SH-SY5Y (cell line): ENCODE measurements around the gene NOP56.

Experiments
- GATA2 ChIP-seq: IDR thresholded peaks from 2 replicates; pipeline ENCODE4 v1.6.1; 2011; ENCODE audit warnings: mild to moderate bottlenecking, low read depth, low read length
- GATA3 ChIP-seq: IDR thresholded peaks from 2 replicates; pipeline ENCODE4 v1.6.1; 2011; ENCODE audit warnings: low read depth, mild to moderate bottlenecking, low read length, moderate library complexity

DNA sequence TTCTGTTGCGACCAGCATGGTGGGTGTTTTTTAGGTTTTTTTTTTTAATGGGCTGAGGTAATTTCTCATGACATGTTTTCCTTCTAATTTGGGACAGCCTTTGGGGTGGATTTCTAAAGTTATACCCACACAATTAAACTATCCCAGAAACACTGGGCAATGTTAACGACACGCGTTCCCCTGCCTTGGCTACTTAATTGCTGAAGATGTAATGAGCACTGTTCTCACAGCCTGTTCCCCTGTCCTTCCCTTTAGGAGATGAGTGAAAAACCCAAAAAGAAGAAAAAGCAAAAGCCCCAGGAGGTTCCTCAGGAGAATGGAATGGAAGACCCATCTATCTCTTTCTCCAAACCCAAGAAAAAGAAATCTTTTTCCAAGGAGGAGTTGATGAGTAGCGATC lies 5.2 kb downstream of the NOP56 start:
- TF ChIP-seq GATA2 (no peak), GATA3 (no peak)
